ENCODE measurements around the gene TULP3. TPM values are rescaled to one million over a fixed set of nuclear protein-coding genes. Genes with fewer than 3 reads are reported as not detected.

TULP3 gene
- total RNA-seq, 5 donors from 2014 or later (not counting 1 experiment from before 2014, with no cell fraction given), result 5.6 to 8.9 (median 7.7) TPM

DNA sequence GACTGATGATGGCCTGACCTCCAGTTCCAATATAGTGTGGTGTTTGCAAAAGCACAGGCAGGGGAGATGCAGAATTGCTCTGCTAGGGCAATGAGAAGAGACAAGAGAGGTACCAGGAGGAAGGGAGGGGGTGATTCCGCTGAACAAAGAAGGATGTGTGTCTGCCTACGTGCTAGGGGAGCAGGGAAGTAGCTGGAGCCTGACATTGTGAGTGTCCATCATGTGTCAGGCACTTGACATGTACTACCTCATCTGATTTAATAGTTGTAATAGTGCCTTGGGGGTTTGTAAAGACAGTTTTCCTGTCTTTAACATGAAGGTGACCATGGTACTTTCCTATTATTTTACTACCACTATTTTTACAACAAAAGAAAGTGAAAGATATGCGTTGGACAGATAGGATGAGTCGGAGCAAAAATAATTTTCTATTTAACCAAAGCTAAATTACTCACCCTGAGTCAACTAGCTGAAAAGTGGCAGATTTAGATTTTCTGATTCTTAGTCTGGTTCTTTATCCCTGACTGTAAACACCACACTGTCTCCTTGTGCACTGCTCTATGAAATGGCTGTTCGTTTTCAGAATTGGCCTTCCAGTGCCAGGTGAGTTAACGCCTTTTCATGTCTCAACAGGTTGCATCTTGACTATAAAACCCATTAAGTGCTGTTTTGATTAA is 34.8 kb downstream of the TULP3 start:
- WGBS (ENCODE audit: insufficient coverage), result 100% methylated on average over 1 of the region's 6 CpGs
- Mint-ChIP-seq H3K27me3 (no peaks in the 10 kb centered on the region), H3K36me3 (peaks cover 43% of the 10 kb centered on the region), H3K9me3 (no peaks in the 10 kb centered on the region), H3K4me1 (no peaks in the 10 kb centered on the region), H3K27ac (no peak overlapping the region), H3K4me3 (no peak overlapping the region)
- no peak for DNase-seq
- no peak overlapping the region for H3K27ac ChIP-seq (ENCODE audit: low read length)
- no peaks in the 10 kb centered on the region for H3K4me1 ChIP-seq (ENCODE audit: control insufficient read depth in 1 of 2, extremely low read depth in 1 of 2, insufficient read depth in 2 of 2, low read length in 2 of 2)
- POLR2A ChIA-PET, result no interaction called here
- H3K4me3 ChIP-seq (ENCODE audit: control insufficient read depth in 1 of 2, extremely low read depth in 1 of 2, low read length in 1 of 2), result no peak overlapping the region
- H3K27me3 ChIP-seq (replicated peaks in 1 of 2; ENCODE audit: control insufficient read depth in 2 of 2, extremely low read depth in 1 of 2, insufficient read depth in 2 of 2, low read length in 1 of 2), result no peaks in the 10 kb centered on the region
- H3K9me3 ChIP-seq, result no peaks in the 10 kb centered on the region
- no peak for ATAC-seq (replicated peaks in 1 of 4)
- H3K36me3 ChIP-seq (ENCODE audit: control insufficient read depth in 2 of 2, extremely low read depth in 1 of 2, insufficient read depth in 1 of 2, low read length in 1 of 2), result peaks cover 0 to 12% of the 10 kb centered on the region in 2 donors
- CTCF ChIA-PET, result interaction anchor here in 1 of 2 donors (0.7 kb wide), 1 partner anchor 22 kb away, joined by 3 read pairs; no protein-coding TSS in a partner anchor

- Histone ChIP-seq H3K27ac (ENCODE audit: low read length) (no peak overlapping the region), H3K27me3 (replicated peaks in 1 of 2; ENCODE audit: control insufficient read depth in 2 of 2, extremely low read depth in 1 of 2, insufficient read depth in 2 of 2, low read length in 1 of 2) (no peaks in the 10 kb centered on the region), H3K36me3 (ENCODE audit: control insufficient read depth in 2 of 2, extremely low read depth in 1 of 2, insufficient read depth in 1 of 2, low read length in 1 of 2) (peaks cover 6 to 36% of the 10 kb centered on the region in 2 donors), H3K9me3 (no peaks in the 10 kb centered on the region), H3K4me1 (ENCODE audit: control insufficient read depth in 1 of 2, extremely low read depth in 1 of 2, insufficient read depth in 2 of 2, low read length in 2 of 2) (no peaks in the 10 kb centered on the region), H3K4me3 (ENCODE audit: control insufficient read depth in 1 of 2, extremely low read depth in 1 of 2, low read length in 1 of 2) (no peak overlapping the region)
- 92% methylated on average over 3 of the region's 8 CpGs for WGBS (ENCODE audit: insufficient coverage)
- ChIA-PET CTCF (no interaction called here), POLR2A (interaction anchor here in 1 of 2 donors (0.8 kb wide), 1 partner anchor 1874 kb away, joined by 3 read pairs; no protein-coding TSS in a partner anchor)
- H3K36me3 Mint-ChIP-seq, result peaks cover 47% of the 10 kb centered on the region
- DNase-seq, result no peak
- H3K27me3 Mint-ChIP-seq, result no peaks in the 10 kb centered on the region
- H3K4me3 Mint-ChIP-seq, result no peak overlapping the region
- H3K9me3 Mint-ChIP-seq, result no peaks in the 10 kb centered on the region
- no peaks in the 10 kb centered on the region for H3K4me1 Mint-ChIP-seq
- H3K27ac Mint-ChIP-seq, result no peak overlapping the region
- no peak for ATAC-seq (replicated peaks in 1 of 4)
These were observed 40.2 kb downstream of the TULP3 start for GRCh38 chr12:2930865-2931264.

GRCh38 chr12:2933586-2933985 is 42.9 kb downstream of the TULP3 start:
- CTCF ChIA-PET, result interaction anchor here in 1 of 2 donors (0.7 kb wide), 1 partner anchor 26 kb away, joined by 3 read pairs; no protein-coding TSS in a partner anchor
- Mint-ChIP-seq H3K27ac (no peak overlapping the region), H3K4me1 (no peaks in the 10 kb centered on the region), H3K4me3 (no peak overlapping the region), H3K27me3 (no peaks in the 10 kb centered on the region), H3K9me3 (no peaks in the 10 kb centered on the region), H3K36me3 (peaks cover 40% of the 10 kb centered on the region)
- Histone ChIP-seq H3K4me1 (ENCODE audit: control insufficient read depth in 1 of 2, extremely low read depth in 1 of 2, insufficient read depth in 2 of 2, low read length in 2 of 2) (no peaks in the 10 kb centered on the region), H3K27me3 (replicated peaks in 1 of 2; ENCODE audit: control insufficient read depth in 2 of 2, extremely low read depth in 1 of 2, insufficient read depth in 2 of 2, low read length in 1 of 2) (no peaks in the 10 kb centered on the region), H3K36me3 (ENCODE audit: control insufficient read depth in 2 of 2, extremely low read depth in 1 of 2, insufficient read depth in 1 of 2, low read length in 1 of 2) (peaks cover 10 to 42% of the 10 kb centered on the region in 2 donors), H3K9me3 (no peaks in the 10 kb centered on the region), H3K4me3 (ENCODE audit: control insufficient read depth in 1 of 2, extremely low read depth in 1 of 2, low read length in 1 of 2) (no peak overlapping the region), H3K27ac (ENCODE audit: low read length) (no peak overlapping the region)
- DNase-seq (no peak), ATAC-seq (replicated peaks in 1 of 4) (no peak)
- POLR2A ChIA-PET, result no interaction called here
- WGBS (ENCODE audit: insufficient coverage), result 92% methylated on average over 2 of the region's 6 CpGs

GRCh38 chr12:2934371-2934770 is 43.7 kb downstream of the TULP3 start:
- POLR2A ChIA-PET, result no interaction called here
- no peak overlapping the region for H3K4me3 ChIP-seq (ENCODE audit: control insufficient read depth in 1 of 2, extremely low read depth in 1 of 2, low read length in 1 of 2)
- H3K36me3 ChIP-seq (ENCODE audit: control insufficient read depth in 2 of 2, extremely low read depth in 1 of 2, insufficient read depth in 1 of 2, low read length in 1 of 2), result peaks cover 13 to 42% of the 10 kb centered on the region in 2 donors
- H3K36me3 Mint-ChIP-seq, result peaks cover 43% of the 10 kb centered on the region
- no peaks in the 10 kb centered on the region for H3K9me3 Mint-ChIP-seq
- no peak overlapping the region for H3K4me3 Mint-ChIP-seq
- no peaks in the 10 kb centered on the region for H3K4me1 Mint-ChIP-seq
- ATAC-seq (replicated peaks in 1 of 4) (no peak), DNase-seq (no peak)
- CTCF ChIA-PET, result no interaction called here
- H3K4me1 ChIP-seq (ENCODE audit: control insufficient read depth in 1 of 2, extremely low read depth in 1 of 2, insufficient read depth in 2 of 2, low read length in 2 of 2), result no peaks in the 10 kb centered on the region
- peak overlapping the region in 1 of 2 donors; percentile 24 for H3K27ac Mint-ChIP-seq
- H3K27me3 ChIP-seq (replicated peaks in 1 of 2; ENCODE audit: control insufficient read depth in 2 of 2, extremely low read depth in 1 of 2, insufficient read depth in 2 of 2, low read length in 1 of 2), result no peaks in the 10 kb centered on the region
- H3K27ac ChIP-seq (ENCODE audit: low read length), result no peak overlapping the region
- 98% methylated on average over 5 of the region's 6 CpGs for WGBS (ENCODE audit: insufficient coverage)
- no peaks in the 10 kb centered on the region for H3K27me3 Mint-ChIP-seq
- no peaks in the 10 kb centered on the region for H3K9me3 ChIP-seq

DNA sequence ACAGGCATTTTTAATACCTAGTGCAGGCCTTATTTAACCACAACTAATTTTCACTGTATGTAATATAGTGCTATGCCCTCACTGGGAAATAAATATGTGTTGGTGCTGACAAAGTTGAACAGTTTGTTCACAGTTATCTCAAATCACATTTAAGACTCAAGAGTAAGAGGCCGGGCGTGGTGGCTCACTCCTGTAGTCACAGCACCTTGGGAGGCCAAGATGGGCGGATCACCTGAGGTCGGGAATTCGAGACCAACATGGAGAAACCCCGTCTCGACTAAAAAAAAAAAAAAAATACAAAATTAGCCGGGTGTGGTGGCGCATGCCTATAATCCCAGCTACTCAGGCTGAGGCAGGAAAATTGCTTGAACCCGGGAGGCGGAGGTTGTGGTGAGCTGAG is 45.6 kb downstream of the TULP3 start:
- Mint-ChIP-seq H3K4me1 (no peaks in the 10 kb centered on the region), H3K27me3 (no peaks in the 10 kb centered on the region), H3K4me3 (no peak overlapping the region), H3K36me3 (peaks cover 41% of the 10 kb centered on the region), H3K9me3 (no peaks in the 10 kb centered on the region), H3K27ac (no peak overlapping the region)
- Histone ChIP-seq H3K9me3 (no peaks in the 10 kb centered on the region), H3K36me3 (ENCODE audit: control insufficient read depth in 2 of 2, extremely low read depth in 1 of 2, insufficient read depth in 1 of 2, low read length in 1 of 2) (peaks cover 13 to 34% of the 10 kb centered on the region in 2 donors), H3K4me1 (ENCODE audit: control insufficient read depth in 1 of 2, extremely low read depth in 1 of 2, insufficient read depth in 2 of 2, low read length in 2 of 2) (no peaks in the 10 kb centered on the region), H3K4me3 (ENCODE audit: control insufficient read depth in 1 of 2, extremely low read depth in 1 of 2, low read length in 1 of 2) (no peak overlapping the region), H3K27me3 (replicated peaks in 1 of 2; ENCODE audit: control insufficient read depth in 2 of 2, extremely low read depth in 1 of 2, insufficient read depth in 2 of 2, low read length in 1 of 2) (no peaks in the 10 kb centered on the region), H3K27ac (ENCODE audit: low read length) (no peak overlapping the region)
- CTCF ChIA-PET, result no interaction called here
- POLR2A ChIA-PET, result no interaction called here
- ATAC-seq (replicated peaks in 1 of 4) (no peak), DNase-seq (no peak)
- 93% methylated on average over 9 of the region's 11 CpGs for WGBS (ENCODE audit: insufficient coverage)

GRCh38 chr12:2937500-2937899 is 46.8 kb downstream of the TULP3 start:
- Histone ChIP-seq H3K27me3 (replicated peaks in 1 of 2; ENCODE audit: control insufficient read depth in 2 of 2, extremely low read depth in 1 of 2, insufficient read depth in 2 of 2, low read length in 1 of 2) (no peaks in the 10 kb centered on the region), H3K36me3 (ENCODE audit: control insufficient read depth in 2 of 2, extremely low read depth in 1 of 2, insufficient read depth in 1 of 2, low read length in 1 of 2) (peaks cover 9 to 24% of the 10 kb centered on the region in 2 donors), H3K4me3 (ENCODE audit: control insufficient read depth in 1 of 2, extremely low read depth in 1 of 2, low read length in 1 of 2) (no peak overlapping the region), H3K27ac (ENCODE audit: low read length) (no peak overlapping the region), H3K9me3 (no peaks in the 10 kb centered on the region), H3K4me1 (ENCODE audit: control insufficient read depth in 1 of 2, extremely low read depth in 1 of 2, insufficient read depth in 2 of 2, low read length in 2 of 2) (no peaks in the 10 kb centered on the region)
- no CpG with 5 or more reads among the region's 3 CpGs for WGBS (ENCODE audit: insufficient coverage)
- no peaks in the 10 kb centered on the region for H3K4me1 Mint-ChIP-seq
- H3K9me3 Mint-ChIP-seq, result no peaks in the 10 kb centered on the region
- ATAC-seq (replicated peaks in 1 of 4), result no peak
- POLR2A ChIA-PET, result no interaction called here
- CTCF ChIA-PET, result no interaction called here
- H3K36me3 Mint-ChIP-seq, result peaks cover 35% of the 10 kb centered on the region
- no peak for DNase-seq
- H3K4me3 Mint-ChIP-seq, result no peak overlapping the region
- H3K27ac Mint-ChIP-seq, result no peak overlapping the region
- no peaks in the 10 kb centered on the region for H3K27me3 Mint-ChIP-seq
